Keratinocyte (primary cell): Measurements from ENCODE around the gene LRIT3.

ENCODE experiments used
- CTCF ChIP-seq, 3 experiments: IDR thresholded peaks in 1 of 3; conservative IDR thresholded peaks in 1 of 3; optimal IDR thresholded peaks in 1 of 3; 2 replicates in 2 of 3; 3 replicates in 1 of 3; pipeline versions ENCODE3 to v1.5.1; 2011; ENCODE audit warnings: low read length in 3 of 3, mild to moderate bottlenecking in 3 of 3, moderate library complexity in 2 of 3, control low read depth in 1 of 3, inconsistent platforms in 1 of 3; ENCODE audit not compliant: insufficient read depth in 2 of 3; ENCODE audit errors: extremely low read depth in 1 of 3
- EZH2 ChIP-seq: IDR thresholded peaks from one replicate; pipeline ENCODE4 v1.6.1; 2012; ENCODE audit warnings: inconsistent platforms, mild to moderate bottlenecking, low read length, moderate library complexity

- no peak for TF ChIP-seq CTCF (optimal IDR thresholded peaks at IDR 0.05 in 1 of 3, IDR thresholded peaks at IDR 0.05 in 1 of 3, conservative IDR thresholded peaks at IDR 0.05 in 1 of 3; ENCODE audit: extremely low read depth in 1 of 3, insufficient read depth in 2 of 3, low read length in 3 of 3)
- no peak for TF ChIP-seq EZH2
Measured at GRCh38 chr4:109879636-109880314, 31.9 kb downstream of the LRIT3 start.
